Hindlimb muscle (tissue), 1 donor: ENCODE measurements around the gene GTPBP2. TPM values are rescaled to one million over a fixed set of nuclear protein-coding genes. Genes with fewer than 3 reads are reported as not detected.
A peak's percentile ranks its signal among the peaks of the same experiment; 100 is the strongest.
"Not testable (repeated sequence)": the region's sequence is repeated elsewhere in the genome, so short reads cannot be mapped to it uniquely, and the experiment has no call there.

ENCODE experiments used
- DNase-seq: peaks from one replicate; pipeline ENCODE4 v3.0.0-alpha.2; 2013
- polyA plus RNA-seq: library from polyadenylated mRNA; unstranded; fragments of 120-200 nt; gene quantifications from one replicate; pipeline ENCODE4 v1.2.1, GENCODE V29; 2013; ENCODE audit not compliant: insufficient read length

The GTPBP2 gene
- polyA plus RNA-seq, 1 donor: 38.8 TPM

GRCh38 chr6:43658161-43658560 lies 29.1 kb upstream of the GTPBP2 start:
- no peak for DNase-seq

- no peak for DNase-seq
Observed at GRCh38 chr6:43657221-43657802, 28.2 kb upstream of the GTPBP2 start.

DNA sequence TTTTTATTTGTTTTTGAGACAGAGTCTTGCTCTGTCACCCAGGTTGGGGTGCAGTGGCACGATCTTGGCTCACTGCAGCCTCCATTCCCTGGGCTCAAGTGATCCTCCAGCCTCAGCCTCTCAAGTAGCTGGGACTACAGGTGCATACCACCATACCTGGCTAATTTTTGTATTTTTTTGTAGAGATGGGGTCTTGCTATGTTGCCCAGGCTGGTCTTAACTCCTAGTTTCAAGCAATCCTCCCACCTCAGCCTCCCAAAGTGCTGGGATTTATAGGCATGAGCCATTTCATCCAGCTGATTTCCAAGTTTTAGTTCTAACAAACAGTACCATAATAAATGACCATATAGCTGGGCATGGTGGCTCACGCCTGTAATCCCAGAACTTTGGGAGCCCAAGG lies 23.8 kb upstream of the GTPBP2 start:
- DNase-seq: not testable (repeated sequence)

DNA sequence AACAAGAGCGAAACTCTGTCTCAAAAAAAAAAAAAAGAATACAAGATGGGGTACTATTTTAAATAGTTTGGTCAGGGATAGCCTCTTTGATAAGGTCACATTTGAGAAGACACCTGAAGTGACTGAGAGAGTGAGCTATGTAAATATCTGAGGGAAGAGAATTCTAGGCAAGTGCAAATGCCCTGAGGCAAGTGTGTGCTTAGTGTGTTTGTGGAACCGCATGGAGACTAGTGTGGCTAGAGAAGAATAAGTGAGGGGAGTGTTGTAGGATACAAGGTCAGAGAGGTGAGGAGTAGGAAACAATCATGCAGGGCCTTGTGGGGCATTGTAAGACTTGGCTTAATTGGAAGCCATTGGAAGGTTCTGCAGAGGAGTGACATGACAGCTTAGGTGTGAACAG lies 19.2 kb upstream of the GTPBP2 start:
- no peak for DNase-seq

DNA sequence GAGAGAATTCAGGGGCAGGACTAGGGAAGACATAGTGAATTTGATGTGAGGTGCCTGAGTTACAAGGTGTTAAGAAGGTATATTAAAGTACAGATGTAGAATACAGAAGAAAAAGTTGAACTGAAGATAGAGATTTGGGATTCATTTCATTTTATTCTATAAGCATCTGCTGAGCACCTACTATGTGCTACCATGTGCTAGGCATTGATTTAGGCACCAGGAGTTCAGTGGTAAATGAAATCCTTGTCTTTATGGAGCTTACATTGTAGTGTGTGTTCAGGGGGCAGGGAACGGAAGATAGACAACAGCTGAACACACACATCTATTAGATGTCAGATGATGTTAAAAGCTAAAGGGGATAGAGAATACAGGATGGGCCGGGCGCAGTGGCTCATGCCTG lies 18.5 kb upstream of the GTPBP2 start:
- no peak for DNase-seq

- no peak for DNase-seq
Observed at GRCh38 chr6:43645613-43645964, 16.5 kb upstream of the GTPBP2 start.

DNA sequence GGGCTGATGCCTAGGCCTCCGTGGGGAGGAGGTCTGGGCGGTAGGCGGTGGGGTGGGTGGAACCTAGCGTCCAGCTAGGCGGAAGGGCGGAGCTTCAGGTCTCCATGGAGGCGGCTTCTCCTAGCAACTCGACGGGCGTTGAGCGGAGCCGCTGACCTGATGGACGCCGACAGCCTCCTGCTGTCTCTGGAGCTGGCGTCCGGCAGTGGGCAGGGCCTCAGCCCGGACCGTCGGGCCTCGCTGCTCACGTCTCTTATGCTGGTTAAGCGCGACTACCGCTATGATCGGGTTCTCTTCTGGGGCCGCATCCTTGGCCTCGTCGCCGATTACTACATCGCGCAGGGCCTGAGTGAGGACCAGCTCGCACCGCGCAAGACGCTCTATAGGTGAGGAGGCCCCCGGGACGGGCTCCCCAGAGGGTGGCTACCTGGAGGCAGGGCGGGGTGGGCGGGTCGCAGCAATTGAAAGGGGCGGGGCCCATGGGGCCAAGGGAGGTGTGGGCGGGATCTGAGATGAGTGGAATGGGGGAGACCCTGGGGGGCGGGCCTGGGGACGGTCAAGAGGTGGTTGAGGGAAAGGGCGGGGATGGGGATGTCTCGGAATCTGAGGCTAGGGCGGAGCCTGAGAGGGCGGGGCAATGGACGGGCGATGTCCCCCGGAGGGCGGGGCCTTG lies 16.0 kb upstream of the GTPBP2 start, which contains the start of gene RSPH9:
Gene RSPH9, plus strand, starts transcription at position 97 of the 673 bp plus-strand sequence. Its CDS starts 63 bp downstream, at position 160.
- peak; percentile 80 for DNase-seq

DNA sequence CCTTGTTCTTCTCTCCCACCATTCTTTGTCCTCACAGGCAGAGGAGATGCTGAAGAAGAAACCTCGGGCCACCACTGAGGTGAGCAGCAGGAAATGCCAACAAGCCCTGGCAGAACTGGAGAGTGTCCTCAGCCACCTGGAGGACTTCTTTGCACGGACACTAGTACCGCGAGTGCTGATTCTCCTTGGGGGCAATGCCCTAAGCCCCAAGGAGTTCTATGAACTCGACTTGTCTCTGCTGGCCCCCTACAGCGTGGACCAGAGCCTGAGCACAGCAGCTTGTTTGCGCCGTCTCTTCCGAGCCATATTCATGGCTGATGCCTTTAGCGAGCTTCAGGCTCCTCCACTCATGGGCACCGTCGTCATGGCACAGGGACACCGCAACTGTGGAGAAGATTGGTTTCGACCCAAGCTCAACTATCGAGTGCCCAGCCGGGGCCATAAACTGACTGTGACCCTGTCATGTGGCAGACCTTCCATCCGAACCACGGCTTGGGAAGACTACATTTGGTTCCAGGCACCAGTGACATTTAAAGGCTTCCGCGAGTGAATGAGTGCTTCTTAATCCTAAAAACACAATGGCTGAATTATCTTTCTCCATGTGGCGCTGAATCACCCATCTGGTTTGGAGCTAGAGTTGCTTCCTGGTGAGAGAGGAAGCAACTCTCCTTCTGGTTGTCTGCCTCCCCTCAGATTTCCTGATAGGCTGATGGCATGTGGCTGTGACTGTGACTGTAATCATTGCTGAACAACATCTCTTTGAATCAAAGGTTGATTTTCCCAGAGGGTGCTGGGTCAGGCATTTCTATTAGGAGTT lies 11.1 kb upstream of the GTPBP2 start:
- no peak for DNase-seq

DNA sequence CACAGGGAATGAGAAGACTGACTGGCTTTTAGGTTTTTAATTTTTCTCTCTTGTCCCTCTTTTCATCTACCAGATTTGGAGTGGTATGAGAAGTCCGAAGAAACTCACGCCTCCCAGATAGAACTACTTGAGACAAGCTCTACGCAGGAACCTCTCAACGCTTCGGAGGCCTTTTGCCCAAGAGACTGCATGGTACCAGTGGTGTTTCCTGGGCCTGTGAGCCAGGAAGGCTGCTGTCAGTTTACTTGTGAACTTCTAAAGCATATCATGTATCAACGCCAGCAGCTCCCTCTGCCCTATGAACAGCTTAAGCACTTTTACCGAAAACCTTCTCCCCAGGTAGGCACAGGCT lies 7.2 kb upstream of the GTPBP2 start:
- DNase-seq: no peak

DNA sequence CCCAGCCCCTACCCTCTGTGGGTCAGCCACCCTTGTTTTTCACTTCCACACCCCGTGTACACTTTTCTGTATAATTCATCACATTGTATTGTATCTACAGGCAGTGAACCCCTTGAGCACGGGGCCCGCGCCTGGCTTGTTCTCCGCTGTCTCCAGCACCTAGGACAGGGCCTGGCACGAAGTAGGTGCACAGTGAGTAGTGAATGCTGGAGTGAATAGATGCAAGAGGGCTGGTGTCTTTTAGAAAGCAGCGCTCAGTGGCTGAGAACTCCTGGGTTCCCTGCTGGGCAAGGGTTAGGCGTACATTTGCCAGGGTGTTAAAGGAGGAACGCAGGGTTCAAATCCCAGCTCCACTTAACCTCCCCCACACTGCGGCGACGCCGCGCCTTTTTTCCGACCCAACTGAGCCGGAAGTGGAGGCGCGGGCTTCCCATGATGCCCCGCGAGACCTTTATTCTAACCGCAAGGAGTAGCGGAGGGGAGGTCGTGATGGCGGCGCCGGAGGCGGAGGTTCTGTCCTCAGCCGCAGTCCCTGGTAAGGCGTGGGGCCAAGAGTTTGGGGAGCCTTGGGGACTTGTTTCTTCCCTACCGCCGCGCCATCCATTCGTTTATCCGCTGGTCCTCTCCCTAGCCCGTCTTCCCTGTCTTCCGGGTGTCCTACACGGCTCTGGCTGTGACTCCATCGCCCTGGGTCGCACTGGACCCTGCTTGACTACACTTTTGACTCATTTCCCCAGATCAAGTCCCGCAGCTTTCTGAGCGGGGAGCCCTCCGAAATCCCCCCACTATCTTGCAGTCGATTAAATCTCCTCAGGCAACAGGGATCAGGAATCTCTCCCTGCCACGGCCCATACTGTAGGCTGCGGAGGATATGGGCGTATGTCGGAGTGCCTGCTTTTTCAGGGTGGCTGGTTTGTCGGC lies 6.6 kb upstream of the GTPBP2 start, which contains the start of gene MAD2L1BP:
Gene MAD2L1BP, plus strand, starts transcription at position 454 of the 921 bp plus-strand sequence. Its CDS starts 36 bp downstream, at position 490.
- DNase-seq: peak; percentile 87

GRCh38 chr6:43634702-43635303 lies 5.7 kb upstream of the GTPBP2 start:
- DNase-seq: no peak

- DNase-seq: not testable (repeated sequence)
Observed at GRCh38 chr6:43633002-43633401, 3.9 kb upstream of the GTPBP2 start.

GRCh38 chr6:43630980-43631619 lies 2.0 kb upstream of the GTPBP2 start:
- DNase-seq: no peak

DNA sequence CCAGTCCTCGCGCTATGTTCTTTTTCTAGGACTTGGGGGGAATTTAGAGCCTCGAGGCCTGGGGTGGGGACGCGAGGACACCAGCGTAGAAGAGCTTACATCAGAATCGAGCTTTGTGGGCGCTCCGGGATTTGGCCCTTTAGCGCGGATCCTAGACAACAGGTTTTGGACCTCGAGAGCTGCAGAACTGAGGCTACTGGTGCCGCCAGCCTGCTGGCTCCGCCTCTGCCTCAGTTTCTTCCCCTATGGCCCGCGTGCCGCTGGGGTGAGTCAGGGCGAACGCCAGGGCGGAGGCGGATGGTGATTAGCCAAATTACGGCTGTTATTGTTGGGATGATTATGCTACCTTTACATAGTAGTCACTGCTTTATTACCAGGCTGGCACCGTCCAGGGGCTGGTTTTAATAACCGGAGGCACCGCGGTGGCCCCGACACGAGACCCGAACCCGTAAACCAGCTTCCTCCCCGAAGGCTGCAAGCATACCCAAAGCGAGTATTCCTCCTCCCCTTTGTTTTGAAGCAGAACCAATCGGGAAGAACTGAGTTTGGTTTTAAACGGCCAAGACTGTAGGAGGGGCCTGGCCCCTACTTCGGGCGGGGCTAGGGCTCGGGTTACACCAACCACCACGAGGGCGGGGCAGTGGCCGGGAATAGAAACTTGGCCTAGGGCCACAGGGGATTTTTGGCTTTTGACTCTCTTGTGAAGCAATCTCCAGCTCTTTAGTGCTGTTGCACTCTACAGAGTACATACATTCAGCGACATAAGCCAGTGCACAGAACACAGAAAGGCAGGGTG lies 639 bp upstream of the GTPBP2 start:
- peak; percentile 98 for DNase-seq

GRCh38 chr6:43628393-43629103 lies 516 bp downstream of the GTPBP2 start:
- no peak for DNase-seq

GRCh38 chr6:43627008-43627825 lies 1.8 kb downstream of the GTPBP2 start:
- peak; percentile 54 for DNase-seq

GRCh38 chr6:43625393-43625992 lies 3.6 kb downstream of the GTPBP2 start:
- no peak for DNase-seq

- DNase-seq: no peak
Observed at GRCh38 chr6:43624786-43625288, 4.2 kb downstream of the GTPBP2 start.
